Measurements from ENCODE around the gene TGM3. TPM values are rescaled to one million over a fixed set of nuclear protein-coding genes. Genes with fewer than 3 reads are reported as not detected.

Gene TGM3
- total RNA-seq, 1 experiment from 2014 or later: not detected

DNA sequence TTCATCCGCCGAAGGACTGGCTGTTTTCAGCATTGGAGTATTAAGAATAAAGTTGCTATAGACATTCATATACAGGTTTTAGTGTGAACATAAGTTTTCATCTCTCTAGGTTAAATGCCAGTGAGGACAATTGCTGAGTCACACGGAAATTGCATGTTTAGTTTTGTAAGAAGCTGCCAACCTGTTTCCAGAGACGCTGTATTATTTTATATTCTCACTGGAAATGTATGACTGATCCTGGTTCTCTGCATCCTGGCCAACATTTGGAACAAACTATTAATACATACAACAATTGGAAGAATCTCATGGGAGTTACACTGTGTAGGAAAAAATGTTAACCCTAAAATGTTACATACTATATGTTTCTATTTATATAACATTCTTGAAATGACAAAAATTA, 68.2 kb downstream of the TGM3 start:
- peak in 1 of 2 experiments; percentile 69 for DNase-seq
- Histone ChIP-seq H3K27me3 (ENCODE audit: insufficient read depth, low read depth) (no peaks in the 10 kb centered on the region), H3K9me3 (ENCODE audit: insufficient read depth, low read depth) (peaks cover 3% of the 10 kb centered on the region; the same call in 1 of the 2 replicates), H3F3A (ENCODE audit: insufficient read depth, low read depth) (peaks cover 9% of the 10 kb centered on the region; the same call in 1 of the 2 replicates), H3K9me2 (ENCODE audit: insufficient read depth) (no peaks in the 10 kb centered on the region), H4K20me1 (ENCODE audit: insufficient read depth) (no peaks in the 10 kb centered on the region), H2AFZ (peak overlapping the region; percentile 49; the same call in 1 of the 2 replicates), H3K27ac (peak overlapping the region; percentile 92), H3K4me3 (peak overlapping the region; percentile 30; the same call in 1 of the 2 replicates), H3K4me2 (peak overlapping the region; percentile 62), H3K36me3 (ENCODE audit: low read depth) (no peaks in the 10 kb centered on the region), H3K79me2 (ENCODE audit: low read depth) (no peaks in the 10 kb centered on the region), H3K4me1 (replicated peaks; ENCODE audit: insufficient read depth) (peaks cover 22% of the 10 kb centered on the region)
- intact Hi-C loops (cut with micrococcal nuclease; ENCODE audit: unreplicated experiment): no loop called here
- BruUV-seq (replicated peaks): no TSS peak
- POLR2A ChIA-PET (ENCODE audit: unreplicated experiment): interaction anchor here (0.7 kb wide), 1 partner anchor 667 kb away, joined by 3 read pairs; no protein-coding TSS in a partner anchor
- TF ChIP-seq, protein P1, sequence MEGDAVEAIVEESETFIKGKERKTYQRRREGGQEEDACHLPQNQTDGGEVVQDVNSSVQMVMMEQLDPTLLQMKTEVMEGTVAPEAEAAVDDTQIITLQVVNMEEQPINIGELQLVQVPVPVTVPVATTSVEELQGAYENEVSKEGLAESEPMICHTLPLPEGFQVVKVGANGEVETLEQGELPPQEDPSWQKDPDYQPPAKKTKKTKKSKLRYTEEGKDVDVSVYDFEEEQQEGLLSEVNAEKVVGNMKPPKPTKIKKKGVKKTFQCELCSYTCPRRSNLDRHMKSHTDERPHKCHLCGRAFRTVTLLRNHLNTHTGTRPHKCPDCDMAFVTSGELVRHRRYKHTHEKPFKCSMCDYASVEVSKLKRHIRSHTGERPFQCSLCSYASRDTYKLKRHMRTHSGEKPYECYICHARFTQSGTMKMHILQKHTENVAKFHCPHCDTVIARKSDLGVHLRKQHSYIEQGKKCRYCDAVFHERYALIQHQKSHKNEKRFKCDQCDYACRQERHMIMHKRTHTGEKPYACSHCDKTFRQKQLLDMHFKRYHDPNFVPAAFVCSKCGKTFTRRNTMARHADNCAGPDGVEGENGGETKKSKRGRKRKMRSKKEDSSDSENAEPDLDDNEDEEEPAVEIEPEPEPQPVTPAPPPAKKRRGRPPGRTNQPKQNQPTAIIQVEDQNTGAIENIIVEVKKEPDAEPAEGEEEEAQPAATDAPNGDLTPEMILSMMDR (conservative IDR thresholded peaks at IDR 0.05): no peak
- TF ChIP-seq EZH2 (IDR thresholded peaks at IDR 0.05; ENCODE audit: low read depth): no peak
- CTCF ChIA-PET: no interaction called here

DNA sequence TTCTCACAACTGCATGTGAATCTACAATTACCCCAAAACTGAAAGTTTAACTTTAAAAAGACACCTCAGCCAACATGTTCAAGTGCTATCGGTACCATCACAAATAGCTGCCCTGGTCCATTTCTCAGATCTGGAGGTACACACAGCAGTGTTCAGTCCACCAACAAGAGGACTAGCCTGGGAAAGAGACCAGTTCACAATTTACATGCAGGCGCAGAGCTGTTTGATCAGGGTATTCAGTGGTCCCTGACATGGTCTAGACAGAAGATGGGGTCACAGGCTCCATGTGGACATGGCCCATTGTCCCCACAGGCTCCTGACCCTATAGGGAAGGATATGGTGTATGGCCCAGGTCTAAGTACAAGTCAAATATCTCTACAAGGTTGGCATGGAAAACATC, 69.3 kb downstream of the TGM3 start:
- intact Hi-C loops (cut with micrococcal nuclease; ENCODE audit: unreplicated experiment): no loop called here
- no TSS peak for BruUV-seq (replicated peaks)

DNA sequence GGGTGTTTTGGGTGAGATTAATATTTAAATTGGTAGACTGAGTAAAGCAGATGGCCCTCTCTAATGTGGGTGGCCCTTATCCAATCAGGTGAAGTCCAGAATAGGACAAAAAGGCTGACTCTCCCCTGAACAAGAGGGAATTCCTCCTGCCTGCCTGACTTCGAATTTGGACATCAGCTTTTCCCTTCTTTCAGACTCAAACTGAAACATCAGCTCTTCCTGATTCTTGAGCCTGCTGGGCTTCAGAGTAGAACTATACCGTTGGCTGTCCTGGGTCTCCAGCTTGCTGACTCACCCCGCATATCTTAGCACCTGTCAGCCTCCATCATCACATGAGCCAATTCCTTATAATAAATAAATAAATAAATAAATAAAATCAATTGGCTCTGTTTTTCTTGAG, 69.9 kb downstream of the TGM3 start:
- TF ChIP-seq, protein P1 (conservative IDR thresholded peaks at IDR 0.05): no peak
- TF ChIP-seq EZH2 (IDR thresholded peaks at IDR 0.05; ENCODE audit: low read depth): no peak
- no peak overlapping the region for H2AFZ ChIP-seq
- no peak for DNase-seq
- intact Hi-C loops (cut with micrococcal nuclease; ENCODE audit: unreplicated experiment): no loop called here
- peaks cover 22% of the 10 kb centered on the region for H3K4me1 ChIP-seq (replicated peaks; ENCODE audit: insufficient read depth)
- H4K20me1 ChIP-seq (ENCODE audit: insufficient read depth): no peaks in the 10 kb centered on the region
- no peaks in the 10 kb centered on the region for H3K79me2 ChIP-seq (ENCODE audit: low read depth)
- no peaks in the 10 kb centered on the region for H3K27me3 ChIP-seq (ENCODE audit: insufficient read depth, low read depth)
- no peaks in the 10 kb centered on the region for H3K36me3 ChIP-seq (ENCODE audit: low read depth)
- peaks cover 9% of the 10 kb centered on the region; the same call in 1 of the 2 replicates for H3F3A ChIP-seq (ENCODE audit: insufficient read depth, low read depth)
- H3K4me2 ChIP-seq: no peak overlapping the region
- ChIA-PET CTCF (no interaction called here), POLR2A (ENCODE audit: unreplicated experiment) (no interaction called here)
- H3K9me3 ChIP-seq (ENCODE audit: insufficient read depth, low read depth): peaks cover 3% of the 10 kb centered on the region; the same call in 1 of the 2 replicates
- no TSS peak for BruUV-seq (replicated peaks)
- no peaks in the 10 kb centered on the region for H3K9me2 ChIP-seq (ENCODE audit: insufficient read depth)
- H3K4me3 ChIP-seq: no peak overlapping the region
- H3K27ac ChIP-seq: no peak overlapping the region

More for the DNA sequence above, 69.3 kb downstream of the TGM3 start:
- no peaks in the 10 kb centered on the region for H3K79me2 ChIP-seq (ENCODE audit: low read depth)
- ChIA-PET CTCF (no interaction called here), POLR2A (ENCODE audit: unreplicated experiment) (no interaction called here)
- TF ChIP-seq, protein P1 (conservative IDR thresholded peaks at IDR 0.05): no peak
- TF ChIP-seq EZH2 (IDR thresholded peaks at IDR 0.05; ENCODE audit: low read depth): no peak
- no peaks in the 10 kb centered on the region for H4K20me1 ChIP-seq (ENCODE audit: insufficient read depth)
- H2AFZ ChIP-seq: no peak overlapping the region
- no peak for DNase-seq
- H3K27ac ChIP-seq: no peak overlapping the region
- no peak overlapping the region for H3K4me2 ChIP-seq
- H3K9me3 ChIP-seq (ENCODE audit: insufficient read depth, low read depth): peaks cover 3% of the 10 kb centered on the region; the same call in 1 of the 2 replicates
- no peaks in the 10 kb centered on the region for H3K36me3 ChIP-seq (ENCODE audit: low read depth)
- peaks cover 9% of the 10 kb centered on the region; the same call in 1 of the 2 replicates for H3F3A ChIP-seq (ENCODE audit: insufficient read depth, low read depth)
- H3K4me1 ChIP-seq (replicated peaks; ENCODE audit: insufficient read depth): peaks cover 22% of the 10 kb centered on the region
- no peaks in the 10 kb centered on the region for H3K27me3 ChIP-seq (ENCODE audit: insufficient read depth, low read depth)
- H3K9me2 ChIP-seq (ENCODE audit: insufficient read depth): no peaks in the 10 kb centered on the region
- no peak overlapping the region for H3K4me3 ChIP-seq
